B cell (primary cell): ENCODE measurements around the gene NTRK2. TPM values are rescaled to one million over a fixed set of nuclear protein-coding genes. Genes with fewer than 3 reads are reported as not detected.

Experiments
- ATAC-seq: fragments of 200-7000 bp; cut with Tn5 transposase; one replicate; pipeline ENCODE4 v1.10.0; 2021; ENCODE audit warnings: low read depth, mild to moderate bottlenecking, moderate number of reproducible peaks, moderate library complexity
- CTCF ChIA-PET: fragments of 350-600 bp; sonication (Branson Sonifier 250); formaldehyde crosslinking; loops from one replicate; lab custom pipeline; 2021; ENCODE audit warnings: antibody characterized with exemption, inconsistent platforms; lab: Charles Lee
- POLR2A ChIA-PET: fragments of 350-600 bp; sonication (Branson Sonifier 250); formaldehyde crosslinking; loops from one replicate; lab custom pipeline; 2021; ENCODE audit warnings: antibody characterized with exemption; lab: Charles Lee
- DNase-seq: peaks from one replicate; pipeline ENCODE4 v3.0.0; 2013
- H2AFZ ChIP-seq: 2 replicates; pipeline ENCODE4 v1.6.1; 2012; ENCODE audit warnings: mild to moderate bottlenecking, low read depth, low read length; ENCODE audit not compliant: insufficient read depth, poor library complexity, severe bottlenecking
- H3K27ac ChIP-seq, 2 donors: 1 replicate in 1 of 2; 2 replicates in 1 of 2; pipeline ENCODE4 v1.5.1; 2012 to 2013; ENCODE audit warnings: low read length in 2 of 2, mild to moderate bottlenecking in 2 of 2, moderate library complexity in 1 of 2
- H3K27me3 ChIP-seq, 4 experiments: fragments of 200-600 bp in 1 of 4; sonication (generic) in 1 of 4; replicated peaks in 1 of 4; 1 replicate in 2 of 4; 2 replicates in 2 of 4; pipeline versions ENCODE4 v1.6.1 to v1.7.0; 2013 to 2016; ENCODE audit warnings: low read length in 3 of 4, mild to moderate bottlenecking in 2 of 4, mixed read lengths in 1 of 4, moderate library complexity in 1 of 4; ENCODE audit not compliant: insufficient read depth in 4 of 4, control insufficient read depth in 3 of 4; ENCODE audit errors: control extremely low read depth in 1 of 4
- H3K36me3 ChIP-seq, 2 experiments: replicated peaks in 1 of 2; 1 replicate in 1 of 2; 2 replicates in 1 of 2; pipeline versions ENCODE4 v1.6.1 to v1.7.1; 2013; ENCODE audit warnings: low read length in 1 of 2; ENCODE audit not compliant: insufficient read depth in 2 of 2, control insufficient read depth in 1 of 2; ENCODE audit errors: control extremely low read depth in 1 of 2, extremely low read depth in 1 of 2
- H3K4me1 ChIP-seq, 2 donors: fragments of 200-600 bp in 1 of 2; sonication (generic) in 1 of 2; 1 replicate in 1 of 2; 2 replicates in 1 of 2; pipeline versions ENCODE4 v1.5.1 to v1.6.1; 2013 to 2017; ENCODE audit warnings: low read length in 2 of 2; ENCODE audit not compliant: control insufficient read depth in 2 of 2, insufficient read depth in 2 of 2
- H3K4me2 ChIP-seq: replicated peaks from 2 replicates; pipeline ENCODE3; 2012; ENCODE audit warnings: mild to moderate bottlenecking, low read depth, low read length; ENCODE audit not compliant: poor library complexity, severe bottlenecking
- H3K4me3 ChIP-seq, 5 experiments: fragments of 200-600 bp in 1 of 5; sonication (generic) in 1 of 5; 1 replicate in 3 of 5; 2 replicates in 2 of 5; pipeline versions ENCODE4 v1.5.1 to v1.7.0; 2011 to 2016; ENCODE audit warnings: low read length in 4 of 5, mild to moderate bottlenecking in 4 of 5, low read depth in 2 of 5, control low read depth in 1 of 5, moderate library complexity in 1 of 5; ENCODE audit not compliant: insufficient read depth in 1 of 5; ENCODE audit errors: control extremely low read depth in 1 of 5, extremely low read depth in 1 of 5
- H3K79me2 ChIP-seq: fragments of 200-600 bp; sonication (generic); one replicate; pipeline ENCODE4 v1.6.0; 2016; ENCODE audit warnings: low read length; ENCODE audit not compliant: control insufficient read depth, insufficient read depth
- H3K9ac ChIP-seq: fragments of 200-600 bp; sonication (generic); 2 replicates; pipeline ENCODE4 v1.6.1; 2017; ENCODE audit warnings: mild to moderate bottlenecking, low read length, moderate library complexity
- H3K9me3 ChIP-seq, 3 donors: one replicate each; pipeline versions ENCODE4 v1.6.1 to v1.7.1; 2013; ENCODE audit warnings: low read length in 2 of 3; ENCODE audit not compliant: control insufficient read depth in 2 of 3, insufficient read depth in 1 of 3; ENCODE audit errors: control extremely low read depth in 1 of 3
- H4K20me1 ChIP-seq: 2 replicates; pipeline ENCODE4 v1.6.0; 2012; ENCODE audit warnings: mild to moderate bottlenecking, low read length; ENCODE audit not compliant: insufficient read depth, control insufficient read depth, poor library complexity, severe bottlenecking
- H3K27ac Mint-ChIP-seq: one replicate; pipeline ENCODE4 v1.8.0; 2021; ENCODE audit warnings: mixed read lengths
- H3K27me3 Mint-ChIP-seq: one replicate; pipeline ENCODE4 v1.8.0; 2021; ENCODE audit warnings: mixed read lengths
- H3K4me1 Mint-ChIP-seq: one replicate; pipeline ENCODE4 v1.8.0; 2021; ENCODE audit warnings: mixed read lengths
- H3K4me3 Mint-ChIP-seq: one replicate; pipeline ENCODE4 v1.8.0; 2021; ENCODE audit warnings: mixed read lengths
- H3K9me3 Mint-ChIP-seq: one replicate; pipeline ENCODE4 v1.8.0; 2022; ENCODE audit warnings: mixed read lengths; ENCODE audit not compliant: insufficient read depth
- EZH2 ChIP-seq: IDR thresholded peaks from 2 replicates; pipeline ENCODE4 v1.6.1; 2012; ENCODE audit warnings: borderline replicate concordance, low read depth, mild to moderate bottlenecking, moderate library complexity, low read length; ENCODE audit not compliant: insufficient read depth, poor library complexity, severe bottlenecking
- WGBS: methylation state at CpG from one replicate; pipeline ENCODE4 v1.1.5; 2013; ENCODE audit warnings: missing lambda C conversion rate; ENCODE audit not compliant: insufficient coverage; 5-methylcytosine and 5-hydroxymethylcytosine counted together
- intact Hi-C: fragments of 100-400 bp; cut with micrococcal nuclease; formaldehyde crosslinking; loops from one replicate; pipeline ENCODE4 v1.10.0; 2022
- polyA plus RNA-seq: library from polyadenylated mRNA; depleted of rRNA; stranded (reverse); fragments of >200 nt; gene quantifications from 2 replicates; pipeline ENCODE4 v1.2.3, GENCODE V29; 2012
- total RNA-seq, 2 donors: library from RNA; stranded (reverse); fragments of 120-200 nt in 1 of 2; gene quantifications; 1 replicate in 1 of 2; 2 replicates in 1 of 2; pipeline versions ENCODE4 v1.2.3 to v1.2.4, GENCODE V29; 2013 to 2022
- TF ChIP-seq, protein P1 (sequence below): fragments of 200-600 bp; IDR thresholded peaks from one replicate; pipeline ENCODE4 v1.8.0; 2022; ENCODE audit warnings: antibody characterized with exemption, mild to moderate bottlenecking

The NTRK2 gene
- total and polyA plus RNA-seq, 2 donors (not counting 1 experiment from before 2014, with no cell fraction given), result 0.03 to 0.10 TPM

DNA sequence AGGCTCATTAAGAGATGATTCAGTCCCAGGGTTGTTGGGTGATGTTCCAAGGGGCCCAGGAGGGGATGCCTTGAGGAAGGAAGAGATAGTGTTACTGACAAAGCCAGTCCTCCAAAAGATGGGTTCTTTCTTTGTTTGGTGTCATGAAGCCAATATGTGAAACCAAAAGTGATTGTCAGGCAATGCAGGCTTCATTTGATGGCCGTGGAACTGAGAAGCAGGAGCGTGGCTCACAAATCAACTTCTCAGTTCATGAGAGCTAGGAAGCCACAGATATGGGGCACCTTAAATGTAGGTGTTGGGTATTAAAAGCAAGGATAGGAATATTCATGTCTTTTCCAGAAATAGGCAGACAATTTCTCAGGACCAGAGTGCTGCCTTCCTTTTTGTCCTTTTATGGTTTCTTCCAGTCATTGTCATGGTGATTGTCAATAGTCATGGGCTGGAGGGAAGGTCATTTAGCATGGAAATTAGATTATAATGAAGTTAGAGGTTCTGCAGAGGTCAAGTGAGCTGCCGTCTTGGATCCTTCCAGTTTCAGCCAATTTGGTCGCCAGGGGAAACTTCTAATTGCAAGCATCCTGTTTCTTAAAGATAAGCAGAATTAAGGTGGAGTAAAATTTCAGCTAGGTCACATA lies 393.0 kb downstream of the NTRK2 start:
- Histone ChIP-seq H3K27ac (no peak overlapping the region), H3K4me3 (no peak overlapping the region), H4K20me1 (no peaks in the 10 kb centered on the region), H2AFZ (no peak overlapping the region), H3K79me2 (no peaks in the 10 kb centered on the region), H3K36me3 (no peaks in the 10 kb centered on the region), H3K4me2 (no peak overlapping the region), H3K9me3 (peaks cover 0 to 3% (median 0%) of the 10 kb centered on the region in 3 donors), H3K27me3 (no peaks in the 10 kb centered on the region), H3K9ac (no peak overlapping the region), H3K4me1 (no peaks in the 10 kb centered on the region)
- Mint-ChIP-seq H3K27me3 (no peaks in the 10 kb centered on the region), H3K4me3 (no peak overlapping the region), H3K4me1 (no peaks in the 10 kb centered on the region), H3K27ac (no peak overlapping the region), H3K9me3 (no peaks in the 10 kb centered on the region)
- POLR2A ChIA-PET, result no interaction called here
- no peak for ATAC-seq
- CTCF ChIA-PET, result no interaction called here
- WGBS, result 59% methylated on average over 3 of the region's 4 CpGs
- no peak for DNase-seq
- TF ChIP-seq EZH2, result no peak
- intact Hi-C loops, result no loop called here

DNA sequence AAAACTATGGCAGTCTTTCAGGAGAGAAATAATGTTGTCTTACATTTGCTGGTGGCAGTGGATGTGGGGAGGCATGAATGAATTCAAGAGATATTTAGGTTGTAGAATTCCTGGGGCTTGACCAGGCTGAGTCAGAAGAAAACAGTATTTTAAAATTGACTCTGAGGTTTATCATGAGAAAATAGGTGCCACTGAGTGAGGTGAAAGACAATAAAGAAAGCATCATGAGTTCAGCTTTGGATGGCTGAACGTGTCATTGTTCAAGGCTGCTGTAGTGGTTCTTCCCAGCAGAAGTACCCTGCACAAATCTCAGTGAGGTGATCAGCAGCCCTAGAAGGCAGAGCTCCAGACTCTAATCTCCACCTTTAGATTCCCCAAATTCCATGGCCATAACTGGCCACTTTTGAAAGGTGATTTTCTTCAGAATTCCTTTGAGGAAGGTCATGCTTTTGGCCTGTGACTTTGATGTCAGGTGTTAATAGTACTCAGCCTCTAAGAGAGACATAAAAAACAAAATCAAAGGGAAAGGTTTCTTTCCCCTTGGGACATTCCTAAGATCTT lies 395.4 kb downstream of the NTRK2 start:
- Mint-ChIP-seq H3K27me3 (no peaks in the 10 kb centered on the region), H3K4me1 (no peaks in the 10 kb centered on the region), H3K27ac (no peak overlapping the region), H3K9me3 (no peaks in the 10 kb centered on the region), H3K4me3 (no peak overlapping the region)
- H3K4me1 ChIP-seq, result no peaks in the 10 kb centered on the region
- ATAC-seq (no peak), DNase-seq (no peak)
- intact Hi-C loops, result no loop called here
- H3K79me2 ChIP-seq, result no peaks in the 10 kb centered on the region
- no peak overlapping the region for H2AFZ ChIP-seq
- POLR2A ChIA-PET, result no interaction called here
- H3K9ac ChIP-seq, result no peak overlapping the region
- H4K20me1 ChIP-seq, result no peaks in the 10 kb centered on the region
- no peaks in the 10 kb centered on the region for H3K36me3 ChIP-seq
- WGBS, result 78% methylated on average over 1 of the region's 1 CpG
- peaks cover 0 to 6% (median 0%) of the 10 kb centered on the region in 3 donors for H3K9me3 ChIP-seq
- H3K27ac ChIP-seq, result no peak overlapping the region
- TF ChIP-seq, protein P1, sequence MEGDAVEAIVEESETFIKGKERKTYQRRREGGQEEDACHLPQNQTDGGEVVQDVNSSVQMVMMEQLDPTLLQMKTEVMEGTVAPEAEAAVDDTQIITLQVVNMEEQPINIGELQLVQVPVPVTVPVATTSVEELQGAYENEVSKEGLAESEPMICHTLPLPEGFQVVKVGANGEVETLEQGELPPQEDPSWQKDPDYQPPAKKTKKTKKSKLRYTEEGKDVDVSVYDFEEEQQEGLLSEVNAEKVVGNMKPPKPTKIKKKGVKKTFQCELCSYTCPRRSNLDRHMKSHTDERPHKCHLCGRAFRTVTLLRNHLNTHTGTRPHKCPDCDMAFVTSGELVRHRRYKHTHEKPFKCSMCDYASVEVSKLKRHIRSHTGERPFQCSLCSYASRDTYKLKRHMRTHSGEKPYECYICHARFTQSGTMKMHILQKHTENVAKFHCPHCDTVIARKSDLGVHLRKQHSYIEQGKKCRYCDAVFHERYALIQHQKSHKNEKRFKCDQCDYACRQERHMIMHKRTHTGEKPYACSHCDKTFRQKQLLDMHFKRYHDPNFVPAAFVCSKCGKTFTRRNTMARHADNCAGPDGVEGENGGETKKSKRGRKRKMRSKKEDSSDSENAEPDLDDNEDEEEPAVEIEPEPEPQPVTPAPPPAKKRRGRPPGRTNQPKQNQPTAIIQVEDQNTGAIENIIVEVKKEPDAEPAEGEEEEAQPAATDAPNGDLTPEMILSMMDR, result no peak
- TF ChIP-seq EZH2, result no peak
- no peak overlapping the region for H3K4me3 ChIP-seq
- H3K4me2 ChIP-seq, result no peak overlapping the region
- CTCF ChIA-PET, result no interaction called here
- H3K27me3 ChIP-seq, result no peaks in the 10 kb centered on the region
